ENCODE measurements around the gene PNPO. TPM values are rescaled to one million over a fixed set of nuclear protein-coding genes. Genes with fewer than 3 reads are reported as not detected.

PNPO gene
- 42.5 and 55.6 TPM in 2 replicates for total RNA-seq (2014; rRNA removed; shearing (Covaris generic))
- polyA plus RNA-seq (2015; cell fraction: cytosol; rRNA removed): 61.2 and 72.9 TPM in 2 replicates
- 46.8 and 47.9 TPM in 2 replicates for polyA plus RNA-seq (2015; cell fraction: nucleus; rRNA removed)

- DNase-seq (ENCODE audit: low read depth): peak; percentile 99
These were observed at the start of gene PNPO for GRCh38 chr17:47941246-47942095. Gene PNPO (plus strand): TSS chr17:47941571. CDS start chr17:47941676, 105 bp downstream.

- DNase-seq (ENCODE audit: low read depth): no peak
These were observed 46.6 kb upstream of the PNPO start for GRCh38 chr17:47894498-47895346.

GRCh38 chr17:47895347-47895855 lies 46.0 kb upstream of the PNPO start:
- no peak for DNase-seq (ENCODE audit: low read depth)

- peak; percentile 100 for DNase-seq (ENCODE audit: low read depth)
These were observed 45.3 kb upstream of the PNPO start, which contains the start of gene SP2 for GRCh38 chr17:47895856-47896671. Gene SP2 (plus strand): TSS chr17:47896236. CDS start chr17:47896287, 51 bp downstream.

GRCh38 chr17:47896672-47897490 lies 44.5 kb upstream of the PNPO start:
- DNase-seq (ENCODE audit: low read depth): no peak

GRCh38 chr17:47897561-47897960 lies 43.8 kb upstream of the PNPO start:
- no peak for DNase-seq (ENCODE audit: low read depth)

- no peak for DNase-seq (ENCODE audit: low read depth)
These were observed 43.1 kb upstream of the PNPO start for GRCh38 chr17:47898241-47898640.

GRCh38 chr17:47899643-47900042 lies 41.7 kb upstream of the PNPO start:
- no peak for DNase-seq (ENCODE audit: low read depth)

GRCh38 chr17:47901423-47901822 lies 39.9 kb upstream of the PNPO start:
- DNase-seq (ENCODE audit: low read depth): no peak

- DNase-seq (ENCODE audit: low read depth): no peak
These were observed 39.2 kb upstream of the PNPO start for GRCh38 chr17:47902039-47902744.

- DNase-seq (ENCODE audit: low read depth): no peak
These were observed 36.1 kb upstream of the PNPO start for GRCh38 chr17:47905221-47905733.

- no peak for DNase-seq (ENCODE audit: low read depth)
These were observed 34.9 kb upstream of the PNPO start for GRCh38 chr17:47906443-47906842.

GRCh38 chr17:47907932-47908562 lies 33.3 kb upstream of the PNPO start:
- no peak for DNase-seq (ENCODE audit: low read depth)

- no peak for DNase-seq (ENCODE audit: low read depth)
These were observed 28.3 kb upstream of the PNPO start for GRCh38 chr17:47913050-47913449.

GRCh38 chr17:47914306-47914948 lies 26.9 kb upstream of the PNPO start:
- no peak for DNase-seq (ENCODE audit: low read depth)

GRCh38 chr17:47915776-47916398 lies 25.5 kb upstream of the PNPO start:
- no peak for DNase-seq (ENCODE audit: low read depth)

GRCh38 chr17:47916489-47917208 lies 24.7 kb upstream of the PNPO start:
- DNase-seq (ENCODE audit: low read depth): no peak
